Measurements from ENCODE around the gene C18orf63.

C18orf63 gene

GRCh38 chr18:74286856-74287255 lies 28.8 kb upstream of the C18orf63 start:
- Histone ChIP-seq H3K9ac (ENCODE audit: low read length) (no peak overlapping the region), H3F3A (ENCODE audit: insufficient read depth) (no peaks in the 10 kb centered on the region), H3K27ac (ENCODE audit: low read depth, low read length) (no peak overlapping the region), H4K20me1 (ENCODE audit: low read depth, low read length) (no peaks in the 10 kb centered on the region), H3K36me3 (ENCODE audit: low read length) (no peaks in the 10 kb centered on the region), H3K9me3 (ENCODE audit: insufficient read depth, low read length) (no peaks in the 10 kb centered on the region), H3K27me3 (ENCODE audit: low read length) (no peaks in the 10 kb centered on the region), H3K4me3 (ENCODE audit: insufficient read depth, low read length, poor library complexity, severe bottlenecking) (no peak overlapping the region), H2AFZ (ENCODE audit: low read depth, low read length, severe bottlenecking) (no peak overlapping the region), H3K4me2 (ENCODE audit: low read depth, low read length, poor library complexity, severe bottlenecking) (peak overlapping the region; percentile 21), H3K9me2 (replicated peaks; ENCODE audit: insufficient read depth, low read length) (no peaks in the 10 kb centered on the region), H3K79me2 (ENCODE audit: insufficient read depth, low read length) (0 out of 2 replicates have a peak, but pooled peaks cover 8% of the 10 kb centered on the region)
- TF ChIP-seq CTCF (IDR thresholded peaks at IDR 0.05; ENCODE audit: insufficient read depth, low read length, poor library complexity, severe bottlenecking): no peak
- no peak for TF ChIP-seq EZH2phosphoT487 (conservative IDR thresholded peaks at IDR 0.05; ENCODE audit: low read length)

- Histone ChIP-seq H3K4me3 (ENCODE audit: insufficient read depth, low read length, poor library complexity, severe bottlenecking) (no peak overlapping the region), H3K36me3 (ENCODE audit: low read length) (no peaks in the 10 kb centered on the region), H3F3A (ENCODE audit: insufficient read depth) (no peaks in the 10 kb centered on the region), H3K27me3 (ENCODE audit: low read length) (no peaks in the 10 kb centered on the region), H2AFZ (ENCODE audit: low read depth, low read length, severe bottlenecking) (no peak overlapping the region), H3K9me2 (replicated peaks; ENCODE audit: insufficient read depth, low read length) (no peaks in the 10 kb centered on the region), H3K9me3 (ENCODE audit: insufficient read depth, low read length) (peaks cover 7% of the 10 kb centered on the region; the same call in 1 of the 2 replicates), H3K79me2 (ENCODE audit: insufficient read depth, low read length) (0 out of 2 replicates have a peak, but pooled peaks cover 8% of the 10 kb centered on the region), H4K20me1 (ENCODE audit: low read depth, low read length) (no peaks in the 10 kb centered on the region), H3K27ac (ENCODE audit: low read depth, low read length) (no peak overlapping the region), H3K4me2 (ENCODE audit: low read depth, low read length, poor library complexity, severe bottlenecking) (no peak overlapping the region), H3K9ac (ENCODE audit: low read length) (no peak overlapping the region)
- TF ChIP-seq CTCF (IDR thresholded peaks at IDR 0.05; ENCODE audit: insufficient read depth, low read length, poor library complexity, severe bottlenecking): no peak
- TF ChIP-seq EZH2phosphoT487 (conservative IDR thresholded peaks at IDR 0.05; ENCODE audit: low read length): no peak
Measured at GRCh38 chr18:74288041-74288440, 27.6 kb upstream of the C18orf63 start.

GRCh38 chr18:74288730-74289129 lies 26.9 kb upstream of the C18orf63 start:
- Histone ChIP-seq H3F3A (ENCODE audit: insufficient read depth) (no peaks in the 10 kb centered on the region), H3K9me3 (ENCODE audit: insufficient read depth, low read length) (peaks cover 7% of the 10 kb centered on the region; the same call in 1 of the 2 replicates), H3K9me2 (replicated peaks; ENCODE audit: insufficient read depth, low read length) (no peaks in the 10 kb centered on the region), H3K9ac (ENCODE audit: low read length) (no peak overlapping the region), H3K36me3 (ENCODE audit: low read length) (no peaks in the 10 kb centered on the region), H3K4me2 (ENCODE audit: low read depth, low read length, poor library complexity, severe bottlenecking) (no peak overlapping the region), H3K79me2 (ENCODE audit: insufficient read depth, low read length) (0 out of 2 replicates have a peak, but pooled peaks cover 8% of the 10 kb centered on the region), H3K4me3 (ENCODE audit: insufficient read depth, low read length, poor library complexity, severe bottlenecking) (no peak overlapping the region), H4K20me1 (ENCODE audit: low read depth, low read length) (no peaks in the 10 kb centered on the region), H2AFZ (ENCODE audit: low read depth, low read length, severe bottlenecking) (no peak overlapping the region), H3K27me3 (ENCODE audit: low read length) (no peaks in the 10 kb centered on the region), H3K27ac (ENCODE audit: low read depth, low read length) (no peak overlapping the region)
- TF ChIP-seq EZH2phosphoT487 (conservative IDR thresholded peaks at IDR 0.05; ENCODE audit: low read length): no peak
- TF ChIP-seq CTCF (IDR thresholded peaks at IDR 0.05; ENCODE audit: insufficient read depth, low read length, poor library complexity, severe bottlenecking): no peak

Data from SU-DHL-6 (cell line).